Ramos (cell line): ENCODE measurements around the gene ZDHHC15.
"Not testable (repeated sequence)": the region's sequence is repeated elsewhere in the genome, so short reads cannot be mapped to it uniquely, and the experiment has no call there.

Source experiments
- in situ Hi-C: fragments of 300-500 bp; cut with MboI; formaldehyde crosslinking; loops from one replicate; pipeline ENCODE4 v1.14.3; 2022; ENCODE audit warnings: low sequenced_read_pairs; ENCODE audit not compliant: unreplicated experiment

ZDHHC15 gene

DNA sequence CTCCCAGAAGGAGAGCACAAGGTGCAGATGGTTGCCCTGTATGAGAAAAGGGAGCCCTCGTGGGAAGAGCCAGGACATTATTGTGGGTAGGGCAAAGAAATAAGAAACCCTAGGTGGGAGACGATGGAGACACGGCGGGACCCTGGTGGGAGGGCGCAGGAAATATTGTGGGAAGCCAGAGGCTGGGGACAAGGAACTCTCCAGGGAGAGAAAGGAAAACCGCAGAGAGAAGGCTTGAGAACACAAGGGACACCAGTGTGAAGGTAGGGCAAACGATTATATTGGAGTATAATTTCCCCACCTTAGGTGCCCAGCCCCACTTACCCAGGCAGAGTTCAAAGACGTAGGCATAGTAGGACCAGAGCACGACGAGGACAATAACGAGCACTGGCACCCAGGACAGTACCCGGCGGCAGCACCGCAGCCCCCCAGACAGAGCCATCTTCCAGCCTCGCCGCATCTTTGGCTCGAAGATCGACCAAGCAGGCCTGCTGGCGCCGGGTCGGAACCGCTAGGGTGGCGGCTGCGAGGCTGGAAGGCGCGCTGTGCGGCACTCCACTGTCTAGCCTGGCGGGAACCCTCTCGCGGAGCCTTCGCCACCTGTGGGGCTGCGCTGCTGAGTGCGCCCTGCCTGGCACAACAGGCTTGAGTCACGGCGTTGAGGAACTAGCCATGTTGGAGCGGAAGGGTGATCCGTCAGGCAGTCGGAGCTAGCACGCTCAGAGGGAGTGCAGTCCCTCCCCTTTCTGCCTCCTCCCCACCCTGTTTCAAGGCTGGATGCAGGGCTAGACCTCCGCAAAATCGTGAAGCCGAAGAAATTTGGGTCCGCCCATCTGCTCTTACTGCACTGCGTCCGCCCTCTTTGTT lies at the start of gene ZDHHC15:
Gene ZDHHC15 (minus strand): TSS at position 473 of the 867 bp plus-strand sequence. CDS start 13 bp downstream, at position 460.
- in situ Hi-C loops, result no loop called here

GRCh38 chrX:75560544-75560943 lies 37.7 kb upstream of the ZDHHC15 start:
- in situ Hi-C loops, result not testable (repeated sequence)

DNA sequence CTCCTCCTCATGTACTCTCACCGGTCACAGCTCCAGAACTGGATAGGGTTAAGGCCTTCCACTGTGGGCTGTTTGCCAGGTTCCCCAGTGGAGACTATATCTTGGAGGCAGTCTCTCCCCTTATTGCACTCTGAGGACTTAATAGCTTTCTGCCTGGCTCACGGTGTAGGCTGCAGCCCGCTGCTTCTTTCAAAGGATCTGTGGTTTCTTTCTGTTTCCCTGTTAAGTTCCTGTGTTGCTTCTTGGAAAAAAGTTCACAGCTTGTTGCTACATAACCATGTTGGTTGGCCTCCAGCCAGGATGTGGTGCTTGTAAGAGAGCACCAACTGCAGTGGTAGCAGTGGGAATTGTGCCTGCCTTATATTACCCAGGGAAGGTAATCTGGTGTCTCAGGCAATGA lies 24.9 kb upstream of the ZDHHC15 start:
- in situ Hi-C loops, result no loop called here

DNA sequence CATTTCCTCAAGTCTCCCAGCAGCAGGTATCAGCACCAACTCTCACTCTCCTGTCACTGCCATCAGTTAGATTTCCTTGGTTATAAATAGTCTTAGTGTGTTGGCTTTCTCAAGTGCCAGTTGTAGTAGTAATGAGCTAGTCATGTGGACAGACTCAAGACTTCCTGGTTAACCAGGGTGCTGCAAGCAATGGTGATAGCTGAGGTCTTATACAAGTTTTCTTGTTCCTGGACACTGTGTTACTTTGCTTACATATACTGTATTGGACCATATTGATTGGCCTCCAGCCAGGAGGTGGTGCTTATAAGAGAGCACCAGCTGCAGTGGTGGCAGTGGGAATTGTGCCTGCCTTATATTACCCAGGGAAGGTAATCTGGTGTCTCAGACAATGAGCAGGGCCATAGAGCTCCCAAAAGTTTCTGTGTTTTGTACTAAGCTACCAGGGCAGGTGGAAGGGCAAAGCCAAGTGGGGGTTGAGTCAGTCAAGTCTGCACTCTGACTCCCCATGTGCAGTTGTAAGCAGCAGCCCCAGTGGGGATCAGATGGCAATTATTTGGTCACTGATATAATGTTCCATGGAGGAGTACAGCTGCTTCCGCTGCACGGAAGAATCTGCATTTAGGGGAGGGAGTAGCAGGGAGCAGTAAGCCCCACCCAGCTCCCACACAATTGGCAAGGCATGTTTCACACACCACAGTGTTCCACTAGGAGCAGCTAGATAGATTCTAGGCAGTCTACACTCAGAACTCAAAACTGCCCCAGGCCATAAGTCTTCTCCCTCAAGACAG lies 24.1 kb upstream of the ZDHHC15 start:
- in situ Hi-C loops, result no loop called here

GRCh38 chrX:75544786-75545185 lies 21.9 kb upstream of the ZDHHC15 start:
- in situ Hi-C loops, result no loop called here

DNA sequence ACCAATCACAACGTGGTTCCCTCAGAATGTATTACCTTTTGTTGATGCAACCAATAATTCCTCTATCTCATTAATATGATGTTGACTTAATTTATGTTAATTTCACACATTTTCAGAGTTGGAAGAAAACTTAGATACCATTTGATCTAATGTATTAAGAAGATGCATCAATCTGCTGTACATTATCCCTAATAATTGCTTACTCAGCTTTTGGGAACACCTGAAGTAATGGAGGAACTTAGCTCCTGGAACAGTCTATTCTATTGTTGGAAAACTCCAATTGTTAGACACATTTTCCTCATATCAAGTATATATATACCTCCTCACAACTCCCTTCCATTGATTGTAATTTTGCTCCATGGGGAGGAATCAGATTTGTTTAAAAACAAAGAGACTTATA lies 38.9 kb downstream of the ZDHHC15 start:
- in situ Hi-C loops, result no loop called here

GRCh38 chrX:75461780-75462179 lies 61.1 kb downstream of the ZDHHC15 start:
- in situ Hi-C loops, result not testable (repeated sequence)

- in situ Hi-C loops, result no loop called here
Measured at GRCh38 chrX:75421688-75422230, 101.1 kb downstream of the ZDHHC15 start.

- in situ Hi-C loops, result not testable (repeated sequence)
Measured at GRCh38 chrX:75407153-75407552, 115.7 kb downstream of the ZDHHC15 start.

GRCh38 chrX:75390470-75390869 lies 132.4 kb downstream of the ZDHHC15 start:
- in situ Hi-C loops, result no loop called here

GRCh38 chrX:75369721-75370120 lies 153.1 kb downstream of the ZDHHC15 start:
- in situ Hi-C loops, result no loop called here

DNA sequence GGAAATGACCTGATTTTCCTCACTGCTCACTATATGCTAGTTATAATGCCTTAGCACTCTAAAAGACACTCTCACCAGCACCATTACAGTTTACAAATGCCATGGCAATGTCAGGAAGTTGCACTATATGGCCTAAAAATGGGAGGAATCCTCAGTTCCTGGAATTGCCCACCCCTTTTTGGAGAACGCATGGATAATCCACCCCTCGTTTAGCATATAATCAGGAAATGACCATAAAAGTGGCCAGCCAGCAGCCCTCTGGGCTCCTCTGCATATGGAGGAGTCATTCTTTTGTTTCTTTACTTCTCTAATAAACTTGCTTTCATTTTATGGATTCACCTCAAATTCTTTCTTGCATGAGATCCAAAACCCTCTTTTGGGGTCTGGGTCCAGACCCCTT lies 156.0 kb downstream of the ZDHHC15 start:
- in situ Hi-C loops, result no loop called here

- in situ Hi-C loops, result no loop called here
Measured at GRCh38 chrX:75365243-75365975, 157.4 kb downstream of the ZDHHC15 start.

GRCh38 chrX:75361788-75362187 lies 161.0 kb downstream of the ZDHHC15 start:
- in situ Hi-C loops, result no loop called here

- in situ Hi-C loops, result not testable (repeated sequence)
Measured at GRCh38 chrX:75348601-75349000, 174.2 kb downstream of the ZDHHC15 start.

- in situ Hi-C loops, result no loop called here
Measured at GRCh38 chrX:75337525-75337924, 185.3 kb downstream of the ZDHHC15 start.

DNA sequence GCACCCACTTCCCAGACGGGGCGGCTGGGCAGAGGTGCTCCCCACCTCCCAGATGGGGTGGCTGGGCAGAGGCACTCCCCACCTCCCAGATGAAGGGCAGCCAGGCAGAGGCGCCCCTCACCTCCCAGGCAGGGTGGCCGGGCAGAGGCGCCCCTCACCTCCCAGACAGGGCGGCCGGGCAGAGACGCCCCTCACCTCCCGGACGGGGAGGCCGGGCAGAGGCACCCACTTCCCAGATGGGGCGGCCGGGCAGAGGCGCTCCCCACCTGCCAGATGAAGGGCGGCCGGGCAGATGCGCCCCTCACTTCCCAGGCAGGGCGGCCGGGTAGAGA lies 187.7 kb downstream of the ZDHHC15 start:
- in situ Hi-C loops, result no loop called here

DNA sequence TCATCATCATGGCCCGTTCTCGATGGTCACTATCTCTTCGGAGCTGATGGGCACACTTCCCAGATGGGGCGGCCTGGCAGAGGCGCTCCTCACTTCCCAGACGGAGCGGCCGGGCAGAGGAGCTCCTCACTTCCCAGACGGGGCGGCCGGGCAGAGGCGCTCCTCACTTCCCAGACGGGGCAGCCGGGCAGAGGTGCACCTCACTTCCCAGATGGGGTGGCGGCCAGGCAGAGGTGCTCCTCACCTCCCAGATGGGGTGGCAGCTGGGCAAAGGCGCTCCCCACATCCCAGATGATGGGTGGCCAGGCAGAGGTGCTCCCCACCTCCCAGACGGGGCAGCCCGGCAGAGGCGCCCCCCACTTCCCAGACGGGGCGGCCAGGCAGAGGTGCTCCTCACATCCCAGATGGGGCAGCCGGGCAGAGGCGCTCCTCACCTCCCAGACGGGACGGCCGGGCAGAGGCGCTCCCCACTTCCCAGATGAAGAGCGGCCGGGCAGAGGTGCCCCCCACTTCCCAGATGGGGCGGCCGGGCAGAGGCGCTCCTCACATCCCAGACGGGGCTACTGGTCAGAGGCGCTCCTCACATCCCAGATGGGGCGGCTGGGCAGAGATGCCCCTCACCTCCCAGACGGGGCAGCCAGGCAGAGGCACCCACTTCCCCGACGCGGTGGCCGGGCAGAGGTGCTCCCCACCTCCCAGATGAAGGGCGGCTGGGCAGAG lies 188.3 kb downstream of the ZDHHC15 start:
- in situ Hi-C loops, result not testable (repeated sequence)

GRCh38 chrX:75327607-75328006 lies 195.2 kb downstream of the ZDHHC15 start:
- in situ Hi-C loops, result no loop called here
